ENCODE measurements around the gene CFD.

DNA sequence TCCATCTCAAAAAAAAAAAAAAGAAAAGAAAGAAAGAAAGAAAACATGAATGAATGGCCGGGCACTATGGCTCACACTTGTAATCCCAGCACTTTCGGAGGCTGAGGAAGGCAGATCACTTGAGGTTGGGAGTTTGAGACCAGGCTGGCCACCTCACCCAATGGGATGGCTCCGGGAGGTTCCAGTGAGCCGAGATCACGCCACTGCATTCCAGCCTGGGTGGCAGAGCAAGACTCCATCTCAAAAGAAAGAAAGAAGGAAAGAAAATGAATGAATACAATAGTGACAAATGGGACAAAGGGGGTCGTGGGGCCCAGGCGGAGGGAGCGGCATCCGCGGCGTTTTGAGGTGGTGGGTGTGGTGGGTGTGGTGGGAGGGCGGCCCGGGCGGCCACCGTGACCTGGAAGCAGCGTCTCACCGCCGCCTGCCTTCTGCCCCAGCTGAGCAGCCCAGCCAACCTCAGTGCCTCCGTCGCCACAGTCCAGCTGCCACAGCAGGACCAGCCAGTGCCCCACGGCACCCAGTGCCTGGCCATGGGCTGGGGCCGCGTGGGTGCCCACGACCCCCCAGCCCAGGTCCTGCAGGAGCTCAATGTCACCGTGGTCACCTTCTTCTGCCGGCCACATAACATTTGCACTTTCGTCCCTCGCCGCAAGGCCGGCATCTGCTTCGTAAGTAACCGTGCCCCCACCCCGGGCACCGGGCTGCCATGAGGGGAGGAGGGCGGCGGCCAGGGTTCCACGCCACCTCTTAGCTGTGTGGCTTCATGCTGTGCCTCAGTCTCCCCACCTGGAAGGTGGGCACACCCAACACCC lies 13.6 kb upstream of the CFD start:
- TF ChIP-seq, protein P1, sequence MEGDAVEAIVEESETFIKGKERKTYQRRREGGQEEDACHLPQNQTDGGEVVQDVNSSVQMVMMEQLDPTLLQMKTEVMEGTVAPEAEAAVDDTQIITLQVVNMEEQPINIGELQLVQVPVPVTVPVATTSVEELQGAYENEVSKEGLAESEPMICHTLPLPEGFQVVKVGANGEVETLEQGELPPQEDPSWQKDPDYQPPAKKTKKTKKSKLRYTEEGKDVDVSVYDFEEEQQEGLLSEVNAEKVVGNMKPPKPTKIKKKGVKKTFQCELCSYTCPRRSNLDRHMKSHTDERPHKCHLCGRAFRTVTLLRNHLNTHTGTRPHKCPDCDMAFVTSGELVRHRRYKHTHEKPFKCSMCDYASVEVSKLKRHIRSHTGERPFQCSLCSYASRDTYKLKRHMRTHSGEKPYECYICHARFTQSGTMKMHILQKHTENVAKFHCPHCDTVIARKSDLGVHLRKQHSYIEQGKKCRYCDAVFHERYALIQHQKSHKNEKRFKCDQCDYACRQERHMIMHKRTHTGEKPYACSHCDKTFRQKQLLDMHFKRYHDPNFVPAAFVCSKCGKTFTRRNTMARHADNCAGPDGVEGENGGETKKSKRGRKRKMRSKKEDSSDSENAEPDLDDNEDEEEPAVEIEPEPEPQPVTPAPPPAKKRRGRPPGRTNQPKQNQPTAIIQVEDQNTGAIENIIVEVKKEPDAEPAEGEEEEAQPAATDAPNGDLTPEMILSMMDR (IDR thresholded peaks at IDR 0.05), result no peak
- TF ChIP-seq ZNF396 (CRISPR knock-in tag; IDR thresholded peaks at IDR 0.05; ENCODE audit: borderline replicate concordance) (no peak), IRF2 (CRISPR knock-in tag; IDR thresholded peaks at IDR 0.05; ENCODE audit: borderline replicate concordance, low read depth) (no peak), SP1 (CRISPR knock-in tag; conservative IDR thresholded peaks at IDR 0.05) (no peak), EMX1 (CRISPR knock-in tag; IDR thresholded peaks at IDR 0.05) (no peak), HMGXB4 (CRISPR knock-in tag; IDR thresholded peaks at IDR 0.05) (no peak), NR1H2 (CRISPR knock-in tag; IDR thresholded peaks at IDR 0.05) (no peak), NFYB (CRISPR knock-in tag; conservative IDR thresholded peaks at IDR 0.05; ENCODE audit: low read depth) (no peak)
- TF ChIP-seq, protein P2, sequence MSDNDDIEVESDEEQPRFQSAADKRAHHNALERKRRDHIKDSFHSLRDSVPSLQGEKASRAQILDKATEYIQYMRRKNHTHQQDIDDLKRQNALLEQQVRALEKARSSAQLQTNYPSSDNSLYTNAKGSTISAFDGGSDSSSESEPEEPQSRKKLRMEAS (CRISPR knock-in tag; IDR thresholded peaks at IDR 0.05), result no peak

Data from WTC11 (cell line).